HG03039 (cell line): ENCODE data around the gene ITPRID1.
"Not testable (repeated sequence)": the region's sequence is repeated elsewhere in the genome, so short reads cannot be mapped to it uniquely, and the experiment has no call there.

Experiments
- ATAC-seq: cut with Tn5 transposase; IDR thresholded peaks from one replicate; pipeline ENCODE4 v1.9.1; 2021; ENCODE audit warnings: mild to moderate bottlenecking, moderate library complexity; ENCODE audit not compliant: unreplicated experiment

The ITPRID1 gene

DNA sequence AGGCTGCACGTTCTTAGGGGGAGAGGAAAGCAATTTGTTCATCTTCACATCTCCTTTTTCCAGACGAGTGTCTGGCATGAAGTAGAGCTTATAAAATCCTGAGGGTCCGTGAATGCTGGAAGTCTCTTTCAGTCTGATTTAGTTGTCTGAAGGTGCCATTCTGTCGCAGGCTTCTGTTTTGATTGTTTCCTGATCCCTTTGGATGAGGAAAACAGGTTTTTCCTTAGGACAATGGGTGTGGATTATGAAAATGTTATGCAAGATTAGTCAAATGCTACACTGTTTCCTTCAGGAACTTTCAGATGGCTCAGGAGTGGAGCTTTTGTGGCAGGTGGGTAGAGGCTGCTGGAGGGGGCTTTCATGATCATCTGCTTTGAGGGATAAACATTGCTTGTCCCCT is at the start of gene ITPRID1:
Gene ITPRID1, plus strand, starts transcription at position 301 of the 400 bp plus-strand sequence. CDS start 38,935 bp downstream, outside the sequence.
- no peak for ATAC-seq

DNA sequence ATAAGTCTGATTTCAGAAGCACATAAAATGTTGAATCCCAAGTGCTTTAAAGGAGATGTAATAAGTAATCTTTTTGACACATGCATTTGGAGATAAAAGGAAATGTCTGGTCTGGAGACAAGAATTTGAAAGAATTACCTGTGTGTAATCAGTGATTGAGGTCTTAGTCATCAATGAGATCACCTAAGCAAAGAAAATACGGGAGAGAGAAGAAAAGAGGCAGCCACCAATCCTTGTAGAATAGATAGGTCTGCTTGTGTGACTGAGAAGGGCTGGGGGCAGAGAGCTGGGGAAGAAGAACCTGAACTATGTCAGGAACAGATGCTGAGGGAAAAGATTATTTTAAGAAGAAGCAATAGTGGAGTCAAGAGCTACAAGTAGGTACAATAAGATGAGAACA is 49.3 kb upstream of the ITPRID1 start:
- ATAC-seq = no peak

DNA sequence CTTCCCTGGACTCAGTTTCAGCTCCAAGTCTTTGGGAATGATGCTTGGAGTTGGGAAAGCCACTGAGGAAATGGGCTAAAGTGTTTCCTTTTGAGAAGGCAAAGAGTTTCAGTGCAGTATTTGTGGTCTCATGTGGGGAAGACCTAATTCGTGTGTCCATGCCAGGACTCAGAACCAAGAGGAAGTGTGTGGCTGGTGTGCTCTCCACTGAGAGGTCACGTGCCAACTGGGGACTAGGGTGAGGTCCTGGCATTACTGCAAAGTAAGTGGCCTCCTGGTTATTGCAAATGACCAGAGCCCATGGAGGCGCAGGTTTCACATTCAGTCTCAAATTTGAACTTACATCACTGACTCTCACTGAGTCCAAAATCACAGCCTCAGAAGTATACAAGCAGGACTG is 48.6 kb upstream of the ITPRID1 start:
- ATAC-seq = no peak

DNA sequence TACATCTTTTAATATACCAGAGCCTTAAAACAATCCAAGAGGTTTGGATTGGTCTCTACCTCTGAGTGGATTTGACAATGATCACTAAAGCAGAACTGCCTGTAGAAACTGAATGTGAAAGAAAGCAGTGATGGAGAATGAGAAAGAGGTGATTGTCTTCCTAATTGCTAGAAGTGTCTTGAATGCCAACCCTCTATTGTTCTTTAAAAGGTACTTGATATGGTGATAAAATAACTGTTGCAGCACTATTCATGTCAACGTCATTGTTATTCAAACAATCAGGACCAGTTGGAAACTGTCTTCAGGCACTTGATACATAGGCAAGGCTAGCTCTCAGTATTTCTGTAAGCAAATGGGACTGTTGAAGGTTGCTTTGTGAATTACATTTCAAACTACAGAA is 47.9 kb upstream of the ITPRID1 start:
- ATAC-seq = no peak

DNA sequence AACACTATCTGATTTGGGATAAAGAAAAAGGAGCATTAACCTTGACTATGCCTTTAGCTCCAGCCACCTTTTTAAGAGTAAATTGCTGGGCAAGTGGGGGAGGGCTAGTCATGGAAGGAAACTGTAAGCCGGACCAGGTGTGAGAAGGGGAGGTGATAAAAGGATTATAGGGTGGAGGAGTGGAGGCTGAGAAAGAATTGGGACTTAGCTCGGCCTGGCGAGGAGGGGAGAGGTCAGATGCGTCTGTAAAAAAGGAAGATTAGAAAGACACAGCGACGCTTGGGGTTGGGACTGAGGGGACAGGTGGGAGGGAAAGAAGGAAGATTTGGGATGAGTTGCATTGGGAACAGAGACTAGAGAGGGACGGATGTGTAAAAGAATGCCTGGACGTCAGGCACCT is 43.0 kb upstream of the ITPRID1 start:
- ATAC-seq = not testable (repeated sequence)

DNA sequence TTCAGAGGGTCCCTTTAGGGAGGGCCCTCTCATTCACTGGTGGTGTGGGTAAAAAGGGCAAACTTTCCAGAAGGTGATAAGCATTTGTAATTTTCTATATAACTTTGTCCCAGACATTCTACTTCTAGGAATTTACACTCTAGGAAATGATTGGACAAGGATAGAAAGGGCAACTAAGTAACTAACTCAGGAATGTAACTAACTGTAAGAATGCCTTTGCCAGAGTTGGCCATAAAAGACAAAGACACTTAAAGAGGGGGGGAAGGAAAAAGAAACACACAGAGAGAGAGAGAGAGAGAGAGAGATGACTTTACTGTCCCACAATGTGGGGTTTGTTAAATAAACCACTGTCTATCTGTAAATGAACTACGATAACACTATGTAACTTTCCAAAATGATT is 38.5 kb upstream of the ITPRID1 start:
- ATAC-seq = no peak

DNA sequence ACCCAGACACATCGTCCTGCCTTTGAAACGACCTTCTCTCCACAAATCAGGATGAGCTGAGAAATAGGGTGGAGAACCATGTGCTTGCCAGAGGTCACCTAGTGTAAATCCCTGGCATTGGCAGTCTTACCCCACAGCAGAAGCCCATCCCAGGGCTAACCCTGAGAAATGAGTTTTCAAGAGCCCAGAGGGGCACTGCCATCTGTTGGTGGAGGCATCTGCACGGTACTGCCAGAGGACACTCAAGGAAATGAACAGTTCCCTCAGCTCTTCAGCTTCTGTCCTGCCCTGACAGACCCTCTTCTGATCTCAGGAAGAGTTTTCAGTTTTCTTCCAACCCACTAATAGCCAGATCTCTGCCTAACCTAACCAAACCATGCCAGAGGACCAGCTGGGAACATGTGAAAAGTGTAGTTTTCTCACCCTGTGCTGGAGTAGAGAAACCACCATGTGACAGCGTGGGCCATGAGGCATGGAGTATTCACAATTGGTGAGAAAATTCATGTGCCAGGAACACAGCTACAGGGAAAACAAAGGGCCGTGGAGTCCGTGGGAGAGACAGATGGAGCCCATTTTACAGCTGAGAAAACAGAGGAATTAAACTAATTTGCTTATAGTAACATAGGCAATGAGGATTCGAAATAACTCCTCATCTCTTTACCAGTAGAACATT is 37.7 kb upstream of the ITPRID1 start:
- no peak for ATAC-seq

DNA sequence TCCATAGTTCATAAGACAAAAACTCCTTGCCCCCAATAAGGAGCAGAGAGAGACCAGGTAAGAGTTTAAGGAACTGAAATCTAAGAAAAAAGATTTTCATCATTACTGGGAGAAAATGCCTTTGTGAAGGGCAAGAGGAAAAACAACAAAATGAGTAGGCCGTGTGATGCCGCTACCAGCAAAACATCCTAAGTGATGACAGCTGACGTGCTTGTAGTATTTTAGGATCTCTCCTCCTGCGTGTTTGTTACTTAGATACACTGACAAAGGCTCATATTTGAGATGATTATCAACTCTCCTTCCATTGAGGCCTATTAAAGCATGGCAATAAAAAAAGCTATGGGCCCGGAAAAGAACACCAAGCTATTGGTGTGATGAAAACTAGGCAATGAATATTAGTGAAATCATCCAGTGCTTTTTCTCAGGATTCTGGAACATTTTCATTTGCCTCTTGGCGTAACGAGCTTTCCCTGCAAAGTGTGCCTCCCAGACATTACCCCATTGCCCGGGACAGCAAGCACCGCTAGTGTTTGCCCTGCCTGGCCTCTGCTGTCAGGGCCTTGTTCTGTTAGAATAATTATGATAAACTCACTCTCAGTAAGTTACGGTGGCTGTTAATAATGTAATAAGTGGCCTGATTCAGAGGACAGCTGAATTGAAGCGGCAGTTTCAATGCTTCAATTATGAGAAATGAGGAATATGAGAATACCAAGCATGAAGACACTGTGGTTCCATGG is 36.8 kb upstream of the ITPRID1 start:
- no peak for ATAC-seq

DNA sequence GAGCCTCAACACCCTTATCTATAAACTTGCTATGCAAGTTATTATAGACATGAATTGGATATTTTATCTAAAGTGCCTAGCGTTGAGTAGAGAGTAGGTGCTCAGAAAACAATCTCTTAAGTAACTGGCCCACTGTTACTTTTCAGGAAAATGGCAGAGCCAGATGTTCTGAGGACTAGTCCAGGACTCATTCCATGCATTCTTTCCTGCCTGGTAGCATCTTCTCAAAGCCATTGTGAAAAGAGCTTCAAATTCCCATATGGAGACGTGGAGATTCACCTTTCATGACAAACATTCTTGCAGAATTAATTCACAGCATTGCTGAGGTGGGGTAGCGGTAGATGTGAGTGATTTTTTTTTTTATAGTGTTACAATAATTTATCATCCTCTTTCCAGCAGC is 35.9 kb upstream of the ITPRID1 start:
- no peak for ATAC-seq

DNA sequence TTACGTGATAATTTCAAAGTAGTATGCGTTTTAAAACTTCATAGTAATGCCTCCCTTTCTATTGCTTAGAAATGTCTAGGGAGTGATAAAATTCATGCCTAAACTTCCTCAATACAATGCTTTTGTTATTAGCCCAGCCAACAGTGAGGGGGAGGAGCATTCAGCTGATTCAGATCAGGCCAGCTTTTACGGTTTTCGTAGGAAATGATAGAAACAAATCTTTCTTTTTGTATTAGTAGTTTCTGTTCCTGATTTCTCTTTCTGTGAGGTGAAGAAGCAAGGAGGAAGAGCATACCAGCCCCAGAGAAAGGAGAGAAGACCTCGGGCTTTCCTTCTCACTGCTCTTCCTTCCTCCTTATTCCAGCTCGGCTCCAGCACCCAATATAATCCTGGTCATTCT is 35.2 kb upstream of the ITPRID1 start:
- ATAC-seq = peak; percentile 74

DNA sequence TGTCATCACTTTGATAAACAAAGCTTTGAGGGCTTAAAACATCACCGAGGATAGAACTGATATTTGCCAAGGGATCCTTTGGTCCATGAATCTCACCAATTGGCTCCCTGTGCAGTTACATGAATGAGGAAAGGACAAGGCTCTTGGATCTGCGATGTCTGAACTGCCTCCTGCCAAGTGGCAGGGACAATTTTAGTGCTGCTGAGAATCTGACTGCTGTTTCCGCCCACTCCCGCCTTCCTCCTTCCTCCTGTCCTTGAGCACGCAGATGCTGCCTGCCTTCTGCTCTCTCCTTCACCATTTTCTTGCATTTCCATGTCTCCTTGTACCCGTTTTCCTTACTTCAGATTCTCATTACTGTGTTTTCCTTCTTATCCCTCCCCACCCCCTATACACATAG is 26.8 kb upstream of the ITPRID1 start:
- no peak for ATAC-seq

DNA sequence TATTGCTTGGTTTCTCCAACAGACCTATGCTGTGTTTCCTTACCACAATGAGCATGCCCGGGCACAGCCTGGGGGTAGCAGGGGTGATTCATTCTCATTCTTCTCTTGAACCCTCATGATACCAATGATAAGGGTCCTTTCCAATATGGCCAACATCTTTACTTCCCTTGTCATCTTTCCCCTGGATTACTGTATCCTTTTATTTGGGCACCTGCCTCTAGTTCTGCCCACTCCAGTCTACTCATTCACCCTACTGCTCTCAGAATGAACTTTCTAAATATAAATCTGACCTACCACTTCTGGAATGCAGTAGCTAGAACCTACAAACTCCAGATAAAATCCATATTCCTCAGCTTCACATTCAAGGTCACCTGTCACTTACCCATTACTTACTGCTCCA is 26.4 kb upstream of the ITPRID1 start:
- ATAC-seq = no peak

DNA sequence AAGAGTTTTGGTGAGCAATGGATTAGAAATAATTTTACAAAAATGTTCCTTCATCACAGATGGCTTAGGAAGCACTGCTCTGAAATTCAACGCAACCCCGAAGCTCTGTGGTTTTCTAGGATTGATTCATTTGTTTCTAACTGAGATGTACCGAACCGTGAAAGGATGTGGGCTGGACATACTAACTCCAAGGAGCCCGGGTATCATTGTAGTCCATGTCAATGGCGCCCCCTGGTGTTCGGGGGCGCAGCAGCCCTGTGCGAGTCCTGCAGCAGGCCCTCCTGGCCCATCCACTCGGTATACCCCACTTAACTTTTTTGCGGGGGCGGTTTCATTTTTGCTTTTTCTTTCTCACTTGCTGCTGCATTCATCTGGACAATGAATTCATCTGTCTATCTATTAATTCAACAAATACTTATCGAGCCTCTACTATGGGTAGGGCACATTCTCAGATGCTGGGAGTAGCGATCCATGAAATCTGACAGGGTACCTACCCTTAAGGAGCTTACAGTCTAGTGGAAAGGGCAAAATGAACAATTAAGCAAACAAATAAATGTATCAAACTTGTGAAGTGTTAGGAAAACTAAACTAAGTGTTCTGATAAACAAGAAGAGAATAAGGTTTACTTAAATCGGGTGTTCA is 25.2 kb upstream of the ITPRID1 start:
- peak; percentile 99 for ATAC-seq

DNA sequence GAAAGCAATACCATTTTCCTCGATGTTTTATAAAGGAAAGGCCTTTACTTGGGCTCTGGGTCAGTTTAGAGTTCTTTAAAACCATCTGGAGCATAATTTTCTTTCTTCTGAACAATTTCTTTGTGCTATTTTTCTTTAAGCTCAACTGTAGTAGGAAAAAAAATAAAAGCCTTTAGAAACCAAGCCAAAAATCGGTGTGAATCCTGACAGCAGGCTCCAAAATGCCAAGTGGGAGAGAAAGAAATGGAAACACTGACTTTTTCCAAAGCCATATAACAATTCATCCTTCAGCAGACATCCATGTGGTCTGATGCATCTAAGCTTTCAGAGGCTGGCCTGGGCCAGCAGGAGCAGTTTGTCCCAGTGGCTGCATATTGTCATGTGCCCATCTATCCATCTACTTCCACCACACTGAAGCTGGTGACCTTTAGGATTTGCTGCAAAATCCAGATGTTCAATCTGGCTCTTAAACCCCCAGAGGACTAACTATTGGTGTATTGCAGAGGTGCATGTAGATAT is 23.0 kb upstream of the ITPRID1 start:
- no peak for ATAC-seq

DNA sequence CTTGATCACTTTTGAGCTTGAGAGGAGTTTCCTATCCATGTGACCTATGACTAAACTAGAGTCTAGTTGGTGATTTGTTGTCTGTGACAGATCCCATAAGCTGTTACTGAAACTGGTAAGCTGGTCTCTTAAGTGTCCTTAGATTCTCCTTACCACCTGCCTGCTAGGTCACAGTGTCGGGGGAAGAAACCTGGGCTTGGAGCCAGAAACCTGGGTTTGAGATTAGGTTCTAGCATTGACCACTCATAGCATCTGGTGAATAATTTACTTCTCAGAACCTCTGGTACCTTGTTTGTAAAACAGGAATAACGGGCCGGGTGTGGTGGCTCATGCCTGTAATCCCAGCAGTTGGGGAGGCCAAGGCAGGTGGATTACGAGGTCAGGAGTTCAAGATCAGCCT is 21.8 kb upstream of the ITPRID1 start:
- ATAC-seq = no peak

DNA sequence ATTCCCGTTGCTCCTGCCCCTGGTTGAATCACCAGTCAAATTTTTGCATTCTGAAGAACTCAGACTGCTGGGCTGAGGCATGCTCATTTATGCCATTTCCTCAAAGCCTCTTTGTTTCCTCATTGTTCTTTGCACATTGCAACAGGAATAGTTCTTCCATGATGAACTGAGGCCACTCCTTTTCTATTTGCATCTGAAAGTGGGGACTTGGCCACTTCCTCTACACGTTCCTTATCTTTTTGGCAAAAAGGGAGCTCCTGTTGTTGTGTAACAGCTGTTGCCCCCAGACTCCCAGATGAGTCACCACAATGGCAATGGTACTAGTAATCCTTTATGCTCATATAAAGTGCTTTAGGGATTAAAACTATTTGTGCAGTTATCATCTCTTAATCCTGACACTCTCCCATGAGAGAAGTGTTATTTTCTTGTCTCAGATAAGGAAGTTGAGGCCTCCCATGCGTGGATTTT is 20.1 kb upstream of the ITPRID1 start:
- ATAC-seq = no peak

DNA sequence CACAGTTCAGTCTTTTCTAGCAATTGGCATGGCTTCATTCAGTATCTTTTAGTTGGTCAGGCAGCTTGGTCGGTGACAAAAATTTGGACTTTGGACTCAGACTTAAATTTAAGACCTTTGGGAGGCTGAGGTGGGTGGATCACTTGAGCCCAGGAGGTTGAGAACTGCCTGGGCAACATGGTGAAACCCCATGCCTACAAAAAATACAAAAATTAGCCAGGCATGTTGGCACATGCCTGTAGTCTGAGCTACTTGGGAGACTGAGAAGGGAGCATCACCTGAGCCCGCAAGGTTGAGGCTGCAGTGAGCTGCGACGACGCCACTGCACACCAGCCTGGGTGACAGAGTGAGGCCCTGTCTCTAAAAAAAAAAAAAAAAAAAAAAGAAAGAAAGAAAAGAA is 19.5 kb upstream of the ITPRID1 start:
- ATAC-seq = no peak

DNA sequence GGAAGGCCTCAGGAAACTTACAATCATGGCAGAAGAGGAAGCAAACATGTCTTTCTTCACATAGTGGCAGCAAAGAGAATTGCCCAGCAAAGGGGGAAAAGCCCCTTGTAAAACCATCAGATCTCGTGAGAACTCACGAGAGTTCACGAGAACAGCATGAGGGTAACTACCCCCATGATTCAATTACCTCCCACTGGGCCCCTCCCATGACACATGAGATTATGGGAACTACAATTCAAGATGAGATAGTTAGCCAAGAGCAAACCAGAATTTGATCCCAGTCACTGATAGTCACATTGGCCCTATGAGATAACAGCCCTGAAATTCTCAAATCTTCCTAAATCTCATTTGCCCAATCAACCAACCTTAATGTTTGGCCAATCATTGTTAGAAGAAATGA is 18.2 kb upstream of the ITPRID1 start:
- ATAC-seq = no peak

DNA sequence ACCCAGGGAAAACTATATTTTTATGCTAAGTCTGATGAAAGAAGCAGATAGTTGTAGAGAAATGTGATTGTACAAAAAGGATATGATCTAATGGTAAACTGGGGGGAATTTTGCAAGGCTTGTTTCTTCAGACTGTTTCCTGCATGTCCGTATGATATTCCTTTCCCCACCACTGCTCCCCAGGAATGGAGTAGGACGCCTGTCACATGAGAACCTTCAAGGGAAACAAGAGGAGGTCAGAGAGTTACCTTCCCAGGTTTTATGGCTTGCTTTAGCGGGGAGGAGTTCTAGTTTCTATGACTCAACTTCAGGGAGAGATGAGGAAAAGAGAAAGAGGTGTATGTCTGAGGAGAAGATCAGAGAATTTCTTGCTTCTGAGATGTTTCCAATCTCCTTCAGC is 16.4 kb upstream of the ITPRID1 start:
- no peak for ATAC-seq

DNA sequence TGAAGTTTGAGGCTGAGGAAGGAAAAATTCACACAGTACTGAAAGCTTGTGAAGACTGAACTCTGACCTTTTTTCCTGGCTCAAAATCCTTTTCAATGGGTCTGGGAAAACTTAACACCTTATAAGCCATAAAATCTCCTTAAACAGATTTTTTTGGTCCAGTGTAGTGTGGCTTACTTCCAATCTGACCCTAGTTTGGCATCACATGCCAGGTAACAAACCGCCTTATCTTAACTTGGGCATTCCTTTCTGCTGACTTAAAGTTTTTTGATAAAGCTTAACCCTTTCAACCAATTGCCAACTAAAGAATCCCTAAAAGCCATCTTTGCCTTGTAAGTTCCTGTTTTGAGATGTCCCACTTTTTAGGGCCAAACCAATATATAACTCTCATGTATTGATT is 13.2 kb upstream of the ITPRID1 start:
- no peak for ATAC-seq

DNA sequence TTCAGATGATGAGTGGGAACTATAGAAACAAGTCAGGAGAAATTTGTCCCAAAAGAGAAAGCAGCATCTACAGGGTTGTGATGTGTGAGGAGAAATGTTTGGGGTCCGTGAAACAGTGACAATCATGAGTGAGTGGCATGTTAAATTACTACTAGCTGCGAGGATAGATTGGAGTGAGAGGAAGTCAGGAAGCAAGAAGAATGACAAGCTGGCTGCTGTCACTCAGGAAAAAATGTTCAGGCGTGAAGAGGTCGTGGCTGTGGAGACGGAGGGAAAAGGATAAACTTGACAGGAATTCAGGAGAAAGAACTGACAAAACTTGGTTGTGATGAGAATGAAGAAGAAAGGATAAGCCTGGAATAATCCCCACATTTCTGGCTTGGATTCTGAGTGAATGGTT is 5.1 kb upstream of the ITPRID1 start:
- ATAC-seq = no peak

DNA sequence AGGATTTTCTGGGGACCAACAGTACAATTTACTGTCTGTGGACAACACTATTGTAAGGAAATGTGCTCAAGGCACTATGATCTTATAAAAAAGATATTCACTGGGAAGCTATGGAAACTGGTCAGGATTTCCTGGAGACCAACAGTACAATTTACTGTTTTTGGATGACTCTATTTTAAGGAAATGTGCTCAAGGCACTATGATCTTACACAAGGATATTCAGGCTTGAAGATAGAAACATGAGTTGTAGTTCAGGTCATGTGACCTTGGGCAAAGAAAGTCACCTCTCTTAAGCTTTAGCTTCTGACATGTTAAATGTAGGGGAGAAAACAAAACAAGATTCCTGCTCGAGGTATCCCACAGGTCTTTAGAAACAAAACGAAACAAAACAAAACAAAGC is 1.7 kb upstream of the ITPRID1 start:
- no peak for ATAC-seq
